ENCODE results near the gene INPP5E.
A peak's percentile ranks its signal among the peaks of the same experiment; 100 is the strongest.

The INPP5E gene

DNA sequence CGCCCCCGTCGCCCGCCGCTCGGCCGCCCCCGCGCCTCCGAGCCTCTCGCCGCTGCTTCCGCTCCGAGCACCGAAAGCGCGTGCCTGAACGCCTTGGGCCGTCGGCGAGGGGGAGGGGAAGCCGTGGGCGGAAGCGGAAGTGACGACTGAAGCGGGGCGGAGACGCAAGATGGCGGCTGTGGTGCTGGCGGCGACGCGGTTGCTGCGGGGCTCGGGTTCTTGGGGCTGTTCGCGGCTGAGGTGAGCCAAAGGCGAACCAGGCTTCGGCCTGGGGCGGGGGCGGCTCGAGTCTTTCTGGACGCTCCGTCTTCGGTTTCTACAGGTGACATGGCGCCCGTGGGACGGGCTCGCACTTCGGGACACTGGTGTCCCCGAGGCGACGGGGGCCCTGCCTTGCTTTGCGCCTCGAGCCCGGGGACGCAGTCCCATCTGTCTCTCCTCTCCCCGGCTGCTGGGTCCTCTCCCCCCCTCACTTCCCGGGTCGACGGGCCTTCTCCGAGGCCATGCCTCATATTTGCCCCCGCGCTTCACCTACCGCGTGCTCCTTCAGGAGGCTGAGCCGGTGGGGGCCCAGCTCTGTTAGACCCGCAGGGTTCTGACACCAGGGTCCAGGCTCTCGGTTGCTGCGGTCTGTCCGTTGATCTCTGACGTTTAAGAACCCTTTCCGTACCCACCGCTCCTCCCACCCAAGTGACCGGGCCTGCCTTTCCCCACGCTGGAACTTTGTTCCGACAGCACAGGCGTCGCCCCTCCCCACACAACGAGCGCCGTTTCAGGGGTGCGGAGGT, 29.0 kb downstream of the INPP5E start, which contains the start of the genes ENTR1 and PMPCA (continued):
- TF ChIP-seq ZNF341 (tag by site-specific recombination; IDR thresholded peaks at IDR 0.05; ENCODE audit: low read depth) (no peak), ZNF548 (tag by site-specific recombination; IDR thresholded peaks at IDR 0.05) (peak; percentile 82; the same call in 1 of the 2 replicates), ZNF664 (tag by site-specific recombination; IDR thresholded peaks at IDR 0.05) (no peak), ZNF600 (tag by site-specific recombination; IDR thresholded peaks at IDR 0.05) (no peak), HOXD13 (CRISPR knock-in tag; IDR thresholded peaks at IDR 0.05; ENCODE audit: borderline replicate concordance) (no peak), ZSCAN30 (tag by site-specific recombination; IDR thresholded peaks at IDR 0.05) (no peak), SP2 (tag by site-specific recombination; IDR thresholded peaks at IDR 0.05) (peak; percentile 89), KLF1 (tag by site-specific recombination; IDR thresholded peaks at IDR 0.05) (peak; percentile 76), TCF7L2 (IDR thresholded peaks at IDR 0.05; ENCODE audit: borderline replicate concordance, low read depth, low read length) (no peak), HOXC10 (CRISPR knock-in tag; IDR thresholded peaks at IDR 0.05) (no peak), ZNF623 (tag by site-specific recombination; IDR thresholded peaks at IDR 0.05) (no peak), ZSCAN23 (tag by site-specific recombination; IDR thresholded peaks at IDR 0.05) (no peak), ZNF302 (tag by site-specific recombination; IDR thresholded peaks at IDR 0.05; ENCODE audit: low read depth) (no peak), ZNF184 (tag by site-specific recombination; IDR thresholded peaks at IDR 0.05) (no peak), ZNF843 (tag by site-specific recombination; IDR thresholded peaks at IDR 0.05) (peak; percentile 70; the same call in 1 of the 2 replicates), BCL11B (tag by site-specific recombination; IDR thresholded peaks at IDR 0.05; ENCODE audit: low read depth) (no peak), ZNF571 (tag by site-specific recombination; IDR thresholded peaks at IDR 0.05) (no peak), ZBTB7A (tag by site-specific recombination; IDR thresholded peaks at IDR 0.05; ENCODE audit: low read depth) (no peak), ZNF791 (tag by site-specific recombination; IDR thresholded peaks at IDR 0.05) (no peak), ZBTB48 (tag by site-specific recombination; IDR thresholded peaks at IDR 0.05) (peak; percentile 65; the same call in 1 of the 2 replicates), ZNF292 (tag by site-specific recombination; IDR thresholded peaks at IDR 0.05; ENCODE audit: borderline replicate concordance, low read depth) (no peak), GFI1B (tag by site-specific recombination; IDR thresholded peaks at IDR 0.05) (no peak), REPIN1 (tag by site-specific recombination; IDR thresholded peaks at IDR 0.05; ENCODE audit: low read depth) (no peak), GLIS2 (tag by site-specific recombination; IDR thresholded peaks at IDR 0.05) (no peak), ZFP3 (tag by site-specific recombination; IDR thresholded peaks at IDR 0.05; ENCODE audit: low read depth) (no peak), ZNF174 (tag by site-specific recombination; IDR thresholded peaks at IDR 0.05) (no peak), ZNF76 (tag by site-specific recombination; IDR thresholded peaks at IDR 0.05; ENCODE audit: borderline replicate concordance, low read depth) (peak; percentile 82; the same call in 1 of the 2 replicates), ZNF768 (tag by site-specific recombination; IDR thresholded peaks at IDR 0.05) (no peak), ZNF610 (tag by site-specific recombination; IDR thresholded peaks at IDR 0.05; ENCODE audit: borderline replicate concordance) (peak; percentile 60; the same call in 1 of the 2 replicates), MZF1 (tag by site-specific recombination; IDR thresholded peaks at IDR 0.05; ENCODE audit: borderline replicate concordance) (no peak), ZNF274 (IDR thresholded peaks at IDR 0.05; ENCODE audit: low read length) (no peak), ZNF274 (tag by site-specific recombination; IDR thresholded peaks at IDR 0.05; ENCODE audit: borderline replicate concordance) (no peak)
- TF ChIP-seq, protein P1, sequence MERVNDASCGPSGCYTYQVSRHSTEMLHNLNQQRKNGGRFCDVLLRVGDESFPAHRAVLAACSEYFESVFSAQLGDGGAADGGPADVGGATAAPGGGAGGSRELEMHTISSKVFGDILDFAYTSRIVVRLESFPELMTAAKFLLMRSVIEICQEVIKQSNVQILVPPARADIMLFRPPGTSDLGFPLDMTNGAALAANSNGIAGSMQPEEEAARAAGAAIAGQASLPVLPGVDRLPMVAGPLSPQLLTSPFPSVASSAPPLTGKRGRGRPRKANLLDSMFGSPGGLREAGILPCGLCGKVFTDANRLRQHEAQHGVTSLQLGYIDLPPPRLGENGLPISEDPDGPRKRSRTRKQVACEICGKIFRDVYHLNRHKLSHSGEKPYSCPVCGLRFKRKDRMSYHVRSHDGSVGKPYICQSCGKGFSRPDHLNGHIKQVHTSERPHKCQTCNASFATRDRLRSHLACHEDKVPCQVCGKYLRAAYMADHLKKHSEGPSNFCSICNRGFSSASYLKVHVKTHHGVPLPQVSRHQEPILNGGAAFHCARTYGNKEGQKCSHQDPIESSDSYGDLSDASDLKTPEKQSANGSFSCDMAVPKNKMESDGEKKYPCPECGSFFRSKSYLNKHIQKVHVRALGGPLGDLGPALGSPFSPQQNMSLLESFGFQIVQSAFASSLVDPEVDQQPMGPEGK (tag by site-specific recombination; IDR thresholded peaks at IDR 0.05), result peak; percentile 67
- TF ChIP-seq, protein P2, sequence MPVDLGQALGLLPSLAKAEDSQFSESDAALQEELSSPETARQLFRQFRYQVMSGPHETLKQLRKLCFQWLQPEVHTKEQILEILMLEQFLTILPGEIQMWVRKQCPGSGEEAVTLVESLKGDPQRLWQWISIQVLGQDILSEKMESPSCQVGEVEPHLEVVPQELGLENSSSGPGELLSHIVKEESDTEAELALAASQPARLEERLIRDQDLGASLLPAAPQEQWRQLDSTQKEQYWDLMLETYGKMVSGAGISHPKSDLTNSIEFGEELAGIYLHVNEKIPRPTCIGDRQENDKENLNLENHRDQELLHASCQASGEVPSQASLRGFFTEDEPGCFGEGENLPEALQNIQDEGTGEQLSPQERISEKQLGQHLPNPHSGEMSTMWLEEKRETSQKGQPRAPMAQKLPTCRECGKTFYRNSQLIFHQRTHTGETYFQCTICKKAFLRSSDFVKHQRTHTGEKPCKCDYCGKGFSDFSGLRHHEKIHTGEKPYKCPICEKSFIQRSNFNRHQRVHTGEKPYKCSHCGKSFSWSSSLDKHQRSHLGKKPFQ (tag by site-specific recombination; IDR thresholded peaks at IDR 0.05), result no peak
- TF ChIP-seq, protein P3, sequence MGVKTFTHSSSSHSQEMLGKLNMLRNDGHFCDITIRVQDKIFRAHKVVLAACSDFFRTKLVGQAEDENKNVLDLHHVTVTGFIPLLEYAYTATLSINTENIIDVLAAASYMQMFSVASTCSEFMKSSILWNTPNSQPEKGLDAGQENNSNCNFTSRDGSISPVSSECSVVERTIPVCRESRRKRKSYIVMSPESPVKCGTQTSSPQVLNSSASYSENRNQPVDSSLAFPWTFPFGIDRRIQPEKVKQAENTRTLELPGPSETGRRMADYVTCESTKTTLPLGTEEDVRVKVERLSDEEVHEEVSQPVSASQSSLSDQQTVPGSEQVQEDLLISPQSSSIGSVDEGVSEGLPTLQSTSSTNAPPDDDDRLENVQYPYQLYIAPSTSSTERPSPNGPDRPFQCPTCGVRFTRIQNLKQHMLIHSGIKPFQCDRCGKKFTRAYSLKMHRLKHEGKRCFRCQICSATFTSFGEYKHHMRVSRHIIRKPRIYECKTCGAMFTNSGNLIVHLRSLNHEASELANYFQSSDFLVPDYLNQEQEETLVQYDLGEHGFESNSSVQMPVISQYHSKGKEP (tag by site-specific recombination; IDR thresholded peaks at IDR 0.05), result no peak
- TF ChIP-seq, protein P4, sequence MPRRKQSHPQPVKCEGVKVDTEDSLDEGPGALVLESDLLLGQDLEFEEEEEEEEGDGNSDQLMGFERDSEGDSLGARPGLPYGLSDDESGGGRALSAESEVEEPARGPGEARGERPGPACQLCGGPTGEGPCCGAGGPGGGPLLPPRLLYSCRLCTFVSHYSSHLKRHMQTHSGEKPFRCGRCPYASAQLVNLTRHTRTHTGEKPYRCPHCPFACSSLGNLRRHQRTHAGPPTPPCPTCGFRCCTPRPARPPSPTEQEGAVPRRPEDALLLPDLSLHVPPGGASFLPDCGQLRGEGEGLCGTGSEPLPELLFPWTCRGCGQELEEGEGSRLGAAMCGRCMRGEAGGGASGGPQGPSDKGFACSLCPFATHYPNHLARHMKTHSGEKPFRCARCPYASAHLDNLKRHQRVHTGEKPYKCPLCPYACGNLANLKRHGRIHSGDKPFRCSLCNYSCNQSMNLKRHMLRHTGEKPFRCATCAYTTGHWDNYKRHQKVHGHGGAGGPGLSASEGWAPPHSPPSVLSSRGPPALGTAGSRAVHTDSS (tag by site-specific recombination; IDR thresholded peaks at IDR 0.05), result no peak

Data from HEK293 (cell line).